ENCODE data around the gene BRD4.

BRD4 gene

GRCh38 chr19:15250640-15250993, 81.7 kb downstream of the BRD4 start:
- DNase-seq (ENCODE audit: low read depth in 2 of 2, low spot score in 1 of 2), result no peak

- DNase-seq (ENCODE audit: low read depth in 2 of 2, low spot score in 1 of 2), result no peak
Observed at GRCh38 chr19:15249972-15250639, 82.2 kb downstream of the BRD4 start.

GRCh38 chr19:15249528-15249874, 82.8 kb downstream of the BRD4 start:
- no peak for DNase-seq (ENCODE audit: low read depth in 2 of 2, low spot score in 1 of 2)

GRCh38 chr19:15248648-15249527, 83.5 kb downstream of the BRD4 start:
- DNase-seq (ENCODE audit: low read depth in 2 of 2, low spot score in 1 of 2), result no peak

GRCh38 chr19:15248106-15248505, 84.2 kb downstream of the BRD4 start:
- DNase-seq (ENCODE audit: low read depth in 2 of 2, low spot score in 1 of 2), result no peak

- DNase-seq (ENCODE audit: low read depth in 2 of 2, low spot score in 1 of 2), result no peak
Observed at GRCh38 chr19:15247107-15248014, 85.0 kb downstream of the BRD4 start.

GRCh38 chr19:15246198-15246481, 86.2 kb downstream of the BRD4 start:
- no peak for DNase-seq (ENCODE audit: low read depth in 2 of 2, low spot score in 1 of 2)

GRCh38 chr19:15245370-15246197, 86.8 kb downstream of the BRD4 start:
- no peak for DNase-seq (ENCODE audit: low read depth in 2 of 2, low spot score in 1 of 2)

- no peak for DNase-seq (ENCODE audit: low read depth in 2 of 2, low spot score in 1 of 2)
Observed at GRCh38 chr19:15244808-15245207, 87.5 kb downstream of the BRD4 start.

- DNase-seq (ENCODE audit: low read depth in 2 of 2, low spot score in 1 of 2), result no peak
Observed at GRCh38 chr19:15244106-15244803, 88.1 kb downstream of the BRD4 start.

- no peak for DNase-seq (ENCODE audit: low read depth in 2 of 2, low spot score in 1 of 2)
Observed at GRCh38 chr19:15243236-15243957, 88.9 kb downstream of the BRD4 start.

- DNase-seq (ENCODE audit: low read depth in 2 of 2, low spot score in 1 of 2), result no peak
Observed at GRCh38 chr19:15241259-15241910, 91.0 kb downstream of the BRD4 start.

- no peak for DNase-seq (ENCODE audit: low read depth in 2 of 2, low spot score in 1 of 2)
Observed at GRCh38 chr19:15240515-15240914, 91.8 kb downstream of the BRD4 start.

GRCh38 chr19:15239337-15239949, 92.9 kb downstream of the BRD4 start:
- DNase-seq (ENCODE audit: low read depth in 2 of 2, low spot score in 1 of 2), result no peak

GRCh38 chr19:15238639-15239155, 93.6 kb downstream of the BRD4 start:
- no peak for DNase-seq (ENCODE audit: low read depth in 2 of 2, low spot score in 1 of 2)

GRCh38 chr19:15237759-15238638, 94.3 kb downstream of the BRD4 start:
- DNase-seq (ENCODE audit: low read depth in 2 of 2, low spot score in 1 of 2), result no peak

GRCh38 chr19:15236886-15237285, 95.5 kb downstream of the BRD4 start:
- DNase-seq (ENCODE audit: low read depth in 2 of 2, low spot score in 1 of 2), result no peak

- DNase-seq (ENCODE audit: low read depth in 2 of 2, low spot score in 1 of 2), result no peak
Observed at GRCh38 chr19:15235781-15236180, 96.6 kb downstream of the BRD4 start.
